ENCODE measurements around the gene MRAP2.
A peak's percentile ranks its signal among the peaks of the same experiment; 100 is the strongest.
"Not testable (repeated sequence)": the region's sequence is repeated elsewhere in the genome, so short reads cannot be mapped to it uniquely, and the experiment has no call there.

The MRAP2 gene

GRCh38 chr6:84078335-84078734, 44.8 kb downstream of the MRAP2 start:
- DNase-seq: no peak

- no peak for DNase-seq
These were observed 47.6 kb downstream of the MRAP2 start for GRCh38 chr6:84081222-84081621.

GRCh38 chr6:84082689-84083265, 49.2 kb downstream of the MRAP2 start:
- DNase-seq: no peak

- not testable (repeated sequence) for DNase-seq
These were observed 51.1 kb downstream of the MRAP2 start for GRCh38 chr6:84084705-84085104.

GRCh38 chr6:84086056-84086455, 52.5 kb downstream of the MRAP2 start:
- DNase-seq: no peak

GRCh38 chr6:84086545-84087429, 53.2 kb downstream of the MRAP2 start:
- DNase-seq: no peak

GRCh38 chr6:84089081-84089480, 55.5 kb downstream of the MRAP2 start:
- DNase-seq: no peak

DNA sequence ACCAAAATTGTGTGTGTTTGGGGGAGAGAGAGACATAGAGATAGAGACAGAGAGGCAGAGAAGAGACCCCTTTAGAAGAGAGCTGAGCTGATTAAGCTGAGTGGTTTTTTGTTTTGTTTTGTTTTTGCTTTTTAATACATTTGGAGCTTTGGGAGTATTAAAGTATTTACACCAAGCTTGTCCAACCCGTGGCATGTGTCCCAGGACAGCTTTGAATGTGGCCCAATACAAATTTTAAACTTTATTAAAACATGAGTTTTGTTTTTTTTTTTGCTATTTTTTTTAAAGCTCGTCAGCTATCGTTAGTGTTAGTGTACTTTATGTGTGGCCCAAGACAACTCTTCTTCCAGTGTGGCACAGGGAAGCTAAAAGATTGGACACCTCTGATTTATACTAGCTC, 56.0 kb downstream of the MRAP2 start:
- DNase-seq: no peak

- peak; percentile 26 to 77 (median 62) for DNase-seq
These were observed 60.2 kb downstream of the MRAP2 start for GRCh38 chr6:84093441-84094435.

- DNase-seq: no peak
These were observed 61.6 kb downstream of the MRAP2 start for GRCh38 chr6:84095156-84095555.

- no peak for DNase-seq
These were observed 69.5 kb downstream of the MRAP2 start for GRCh38 chr6:84103029-84103428.

GRCh38 chr6:84105215-84105924, 71.8 kb downstream of the MRAP2 start:
- DNase-seq: peak; percentile 69 to 86 (median 76)

DNA sequence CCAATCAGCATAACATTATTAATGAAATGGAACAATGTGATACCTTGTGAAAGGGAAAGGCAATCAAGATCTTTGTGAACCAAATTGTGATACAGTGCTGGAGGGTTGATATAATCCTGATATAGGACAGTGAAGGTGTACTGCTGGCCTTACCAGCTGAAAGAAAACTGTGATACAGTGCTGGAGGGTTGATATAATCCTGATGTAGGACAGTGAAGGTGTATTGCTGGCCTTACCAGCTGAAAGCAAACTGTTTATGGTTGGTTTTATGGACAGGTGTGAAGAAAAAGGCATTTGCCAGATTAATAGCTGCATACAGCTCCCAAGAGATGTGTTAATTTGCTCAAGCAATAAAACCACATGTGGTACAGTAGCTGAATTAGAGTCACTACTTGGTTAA, 73.9 kb downstream of the MRAP2 start:
- DNase-seq: no peak

DNA sequence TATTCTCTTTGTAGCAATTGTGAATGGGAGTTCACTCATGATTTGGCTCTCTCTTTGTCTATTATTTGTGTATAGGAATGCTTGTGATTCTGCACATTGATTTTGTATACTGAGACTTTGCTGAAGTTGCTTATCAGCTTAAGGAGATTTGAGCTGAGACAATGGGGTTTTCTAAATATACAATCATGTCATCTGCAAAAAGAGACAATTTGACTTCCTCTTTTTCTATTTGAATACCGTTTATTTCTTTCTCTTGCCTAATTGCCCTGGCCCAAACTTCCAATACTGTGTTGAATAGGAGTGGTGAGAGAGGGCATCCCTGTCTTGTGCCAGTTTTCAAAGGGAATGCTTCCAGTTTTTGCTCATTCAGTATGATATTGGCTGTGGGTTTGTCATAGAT, 77.8 kb downstream of the MRAP2 start:
- DNase-seq: peak in 1 of 4 experiments; percentile 11

- DNase-seq: not testable (repeated sequence)
These were observed 81.5 kb downstream of the MRAP2 start for GRCh38 chr6:84114933-84115594.

GRCh38 chr6:84118191-84118590, 84.6 kb downstream of the MRAP2 start:
- no peak for DNase-seq

GRCh38 chr6:84119277-84119676, 85.7 kb downstream of the MRAP2 start:
- no peak for DNase-seq

DNA sequence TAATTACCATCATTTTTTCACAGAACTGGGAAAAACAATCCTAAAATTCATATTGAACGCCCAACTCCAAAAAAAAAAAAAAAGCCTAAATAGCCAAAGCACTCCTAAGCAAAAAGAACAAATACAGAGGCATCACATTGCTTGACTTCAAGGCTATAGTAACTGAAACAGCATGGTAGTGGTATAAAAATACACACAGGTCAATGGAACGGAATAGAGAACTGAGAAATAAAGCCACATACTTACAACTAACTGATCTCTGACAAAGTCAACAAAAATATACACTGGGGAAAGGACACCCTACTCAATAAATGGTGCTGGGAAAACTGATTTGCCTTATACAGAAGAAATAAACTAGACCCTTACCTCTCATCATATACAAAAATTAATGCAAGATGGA, 89.6 kb downstream of the MRAP2 start:
- no peak for DNase-seq

- DNase-seq: not testable (repeated sequence)
These were observed 96.0 kb downstream of the MRAP2 start for GRCh38 chr6:84129588-84129987.

DNA sequence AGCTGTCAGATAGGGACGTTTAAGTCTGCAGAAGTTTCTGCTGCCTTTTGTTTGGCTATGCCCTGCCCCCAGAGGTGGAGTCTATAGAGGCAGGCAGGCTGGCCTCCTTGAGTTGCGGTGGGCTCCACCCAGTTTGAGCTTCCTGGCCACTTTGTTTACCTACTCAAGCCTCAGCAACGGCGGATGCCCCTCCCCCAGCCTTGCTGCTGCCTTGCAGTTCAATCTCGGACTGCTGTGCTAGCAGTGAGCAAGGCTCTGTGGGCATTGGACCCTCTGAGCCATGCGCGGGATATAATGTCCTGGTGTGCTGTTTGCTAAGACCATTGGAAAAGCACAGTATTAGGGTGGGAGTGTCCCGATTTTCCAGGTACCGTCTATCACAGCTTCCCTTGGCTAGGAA, 99.8 kb downstream of the MRAP2 start:
- not testable (repeated sequence) for DNase-seq

GRCh38 chr6:84135291-84135690, 101.7 kb downstream of the MRAP2 start:
- DNase-seq: no peak

All from suppressor macrophage (primary cell).